ENCODE measurements around the gene LENG8.
"Not testable (repeated sequence)": the region's sequence is repeated elsewhere in the genome, so short reads cannot be mapped to it uniquely, and the experiment has no call there.

Gene LENG8

GRCh38 chr19:54462047-54462654 lies 13.2 kb downstream of the LENG8 start:
- no peak for DNase-seq (ENCODE audit: low read depth)

- DNase-seq (ENCODE audit: low read depth) = peak; percentile 47
Measured at GRCh38 chr19:54462655-54463530, 13.9 kb downstream of the LENG8 start.

GRCh38 chr19:54463531-54464043 lies 14.6 kb downstream of the LENG8 start, which contains the start of gene LENG9:
Gene LENG9, minus strand, starts transcription at chr19:54463778. Its CDS starts 252 bp downstream, at chr19:54463526.
- peak; percentile 76 for DNase-seq (ENCODE audit: low read depth)

GRCh38 chr19:54464044-54464629 lies 15.1 kb downstream of the LENG8 start:
- DNase-seq (ENCODE audit: low read depth) = peak; percentile 51

- DNase-seq (ENCODE audit: low read depth) = peak; percentile 59
Measured at GRCh38 chr19:54464630-54465425, 15.8 kb downstream of the LENG8 start.

- no peak for DNase-seq (ENCODE audit: low read depth)
Measured at GRCh38 chr19:54465426-54466109, 16.6 kb downstream of the LENG8 start.

GRCh38 chr19:54466110-54466480 lies 17.1 kb downstream of the LENG8 start:
- not testable (repeated sequence) for DNase-seq (ENCODE audit: low read depth)

GRCh38 chr19:54469496-54469934 lies 20.5 kb downstream of the LENG8 start:
- DNase-seq (ENCODE audit: low read depth) = no peak

- DNase-seq (ENCODE audit: low read depth) = no peak
Measured at GRCh38 chr19:54470276-54470887, 21.4 kb downstream of the LENG8 start.

GRCh38 chr19:54470991-54471782 lies 22.2 kb downstream of the LENG8 start:
- no peak for DNase-seq (ENCODE audit: low read depth)

- DNase-seq (ENCODE audit: low read depth) = no peak
Measured at GRCh38 chr19:54473071-54473891, 24.3 kb downstream of the LENG8 start, which contains the start of gene CDC42EP5. Gene CDC42EP5, minus strand, starts transcription at chr19:54473296. Its CDS starts 7,749 bp downstream, at chr19:54465547.

- DNase-seq (ENCODE audit: low read depth) = no peak
Measured at GRCh38 chr19:54473892-54474372, 24.9 kb downstream of the LENG8 start.

GRCh38 chr19:54475706-54476105 lies 26.7 kb downstream of the LENG8 start:
- DNase-seq (ENCODE audit: low read depth) = no peak

- DNase-seq (ENCODE audit: low read depth) = no peak
Measured at GRCh38 chr19:54477650-54478049, 28.7 kb downstream of the LENG8 start.

GRCh38 chr19:54478677-54479266 lies 29.8 kb downstream of the LENG8 start:
- no peak for DNase-seq (ENCODE audit: low read depth)

GRCh38 chr19:54480051-54480450 lies 31.1 kb downstream of the LENG8 start:
- no peak for DNase-seq (ENCODE audit: low read depth)

- no peak for DNase-seq (ENCODE audit: low read depth)
Measured at GRCh38 chr19:54481326-54481930, 32.4 kb downstream of the LENG8 start.

- no peak for DNase-seq (ENCODE audit: low read depth)
Measured at GRCh38 chr19:54482889-54483288, 33.9 kb downstream of the LENG8 start.
